ENCODE results near the gene STK38.

STK38 gene

DNA sequence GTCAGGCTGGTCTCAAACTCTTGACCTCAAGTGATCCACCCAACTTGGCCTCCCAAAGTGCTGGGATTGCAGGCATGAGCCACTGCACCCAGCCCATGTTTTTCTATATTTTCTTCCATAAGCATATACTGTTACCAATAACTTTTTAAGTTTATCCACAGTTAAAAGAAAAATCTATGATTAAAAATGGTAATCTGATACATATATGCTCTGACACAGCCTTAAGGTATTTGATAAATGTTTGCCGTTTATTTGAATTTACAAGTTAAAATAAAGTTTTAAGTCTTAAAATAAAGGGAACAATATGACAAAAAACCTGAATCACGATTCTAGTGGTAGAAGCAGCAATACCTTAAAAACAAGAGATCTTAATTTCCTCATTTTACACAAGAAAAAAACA lies 5.2 kb downstream of the STK38 start:
- Histone ChIP-seq H2BK5ac (ENCODE audit: low read length) (no peak overlapping the region), H3K79me2 (ENCODE audit: control insufficient read depth, insufficient read depth, low read length) (peaks cover 23% of the 10 kb centered on the region), H3K27ac (ENCODE audit: low read depth, low read length) (no peak overlapping the region), H3K4ac (ENCODE audit: low read depth, low read length) (no peak overlapping the region), H3K4me1 (ENCODE audit: control insufficient read depth, low read depth, low read length) (peaks cover 2% of the 10 kb centered on the region), H3K4me3 (ENCODE audit: low read length) (no peak overlapping the region), H2BK120ac (ENCODE audit: low read depth, low read length) (no peak overlapping the region), H2BK15ac (replicated peaks; ENCODE audit: low read depth) (no peak overlapping the region), H4K5ac (ENCODE audit: low read length) (no peak overlapping the region), H3K18ac (ENCODE audit: low read length) (no peak overlapping the region), H2AK5ac (ENCODE audit: low read length) (no peak overlapping the region), H3K36me3 (ENCODE audit: control insufficient read depth, insufficient read depth, low read length) (no peaks in the 10 kb centered on the region), H3K79me1 (ENCODE audit: low read length) (peaks cover 5% of the 10 kb centered on the region), H3K4me2 (ENCODE audit: low read length) (no peak overlapping the region), H3K56ac (ENCODE audit: low read length) (no peak overlapping the region), H3K27me3 (ENCODE audit: insufficient read depth, low read length, poor library complexity) (no peaks in the 10 kb centered on the region), H3K23ac (ENCODE audit: low read length) (no peak overlapping the region), H3K9ac (ENCODE audit: low read length) (no peak overlapping the region), H4K8ac (ENCODE audit: low read depth, low read length) (no peak overlapping the region)
- WGBS (ENCODE audit: extremely low coverage, insufficient coverage, low lambda C conversion rate) = no CpG with 5 or more reads among the region's 2 CpGs
- no peak for DNase-seq

DNA sequence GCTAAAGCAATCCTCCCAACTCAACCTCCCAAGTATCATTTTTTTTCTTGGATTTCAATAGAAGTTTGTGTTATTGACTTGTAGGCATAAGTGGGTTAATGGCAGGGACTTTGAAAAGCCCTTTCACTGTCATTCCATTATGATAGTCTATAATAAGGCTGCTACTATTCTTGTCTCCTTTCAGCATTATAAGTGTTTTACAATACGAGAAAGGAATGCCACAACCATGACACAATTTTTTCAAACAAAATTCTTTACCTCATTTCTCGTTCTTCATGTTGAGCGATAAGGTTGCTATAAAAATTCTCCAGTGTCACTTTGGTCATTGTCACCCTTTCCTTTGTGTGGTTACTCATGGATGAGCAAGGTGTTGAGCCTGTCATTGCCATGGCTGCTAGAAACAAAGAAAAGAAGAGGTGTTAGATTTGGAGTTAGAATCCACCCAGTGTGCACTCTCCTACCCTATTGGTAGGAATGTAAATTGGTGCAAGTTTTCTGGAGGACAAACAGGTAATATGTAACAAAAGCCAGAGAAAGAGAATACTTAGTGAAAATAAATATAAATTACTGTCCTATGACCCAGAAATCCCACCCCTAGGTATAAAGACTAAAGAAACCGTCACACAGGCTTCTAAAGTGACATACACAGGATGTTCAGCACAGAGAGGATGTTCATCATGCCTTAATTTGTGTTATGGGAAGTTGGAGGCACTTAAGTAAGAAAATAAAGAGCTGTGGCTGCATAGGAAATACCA lies 7.3 kb downstream of the STK38 start:
- Histone ChIP-seq H2BK15ac (replicated peaks; ENCODE audit: low read depth) (no peak overlapping the region), H3K18ac (ENCODE audit: low read length) (no peak overlapping the region), H3K27ac (ENCODE audit: low read depth, low read length) (no peak overlapping the region), H3K23ac (ENCODE audit: low read length) (no peak overlapping the region), H3K79me2 (ENCODE audit: control insufficient read depth, insufficient read depth, low read length) (peaks cover 12% of the 10 kb centered on the region), H3K36me3 (ENCODE audit: control insufficient read depth, insufficient read depth, low read length) (no peaks in the 10 kb centered on the region), H3K9ac (ENCODE audit: low read length) (no peak overlapping the region), H3K79me1 (ENCODE audit: low read length) (peaks cover 4% of the 10 kb centered on the region), H3K27me3 (ENCODE audit: insufficient read depth, low read length, poor library complexity) (no peaks in the 10 kb centered on the region), H2BK120ac (ENCODE audit: low read depth, low read length) (no peak overlapping the region), H3K4ac (ENCODE audit: low read depth, low read length) (no peak overlapping the region), H3K4me3 (ENCODE audit: low read length) (no peak overlapping the region), H2BK5ac (ENCODE audit: low read length) (no peak overlapping the region), H4K8ac (ENCODE audit: low read depth, low read length) (no peak overlapping the region), H2AK5ac (ENCODE audit: low read length) (no peak overlapping the region), H3K4me2 (ENCODE audit: low read length) (no peak overlapping the region), H3K4me1 (ENCODE audit: control insufficient read depth, low read depth, low read length) (no peaks in the 10 kb centered on the region), H3K56ac (ENCODE audit: low read length) (no peak overlapping the region), H4K5ac (ENCODE audit: low read length) (no peak overlapping the region)
- DNase-seq = peak; percentile 71
- WGBS (ENCODE audit: extremely low coverage, insufficient coverage, low lambda C conversion rate) = no CpG with 5 or more reads among the region's 4 CpGs

DNA sequence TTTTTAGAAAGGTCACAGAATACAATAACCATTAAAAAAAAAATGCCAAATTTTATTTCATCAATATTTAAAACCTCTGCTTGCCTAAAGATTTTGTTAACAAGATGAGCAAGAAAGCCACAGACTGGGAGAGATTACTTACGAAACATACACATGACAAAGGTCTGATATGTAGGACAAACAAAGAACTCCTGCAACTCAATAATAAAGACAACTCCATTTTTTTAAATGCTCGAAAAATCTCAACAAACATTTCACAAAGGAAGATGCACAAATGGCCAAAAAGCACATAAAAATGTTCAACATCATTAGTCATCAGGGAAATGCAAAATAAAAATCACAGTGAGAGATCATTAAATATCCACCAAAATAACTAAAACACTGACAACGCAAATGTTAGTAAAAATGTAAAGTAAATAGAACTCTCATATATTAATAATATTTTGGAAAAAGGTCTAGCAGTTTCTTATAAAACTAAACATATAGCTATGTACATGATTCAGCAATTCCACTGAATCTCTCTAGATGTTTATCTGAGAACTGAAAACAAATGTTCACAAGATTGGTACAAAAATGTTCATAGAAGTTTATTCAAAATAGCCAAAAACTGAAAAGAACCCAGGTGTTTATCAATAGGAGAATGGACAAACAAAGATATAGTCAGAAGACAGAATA lies 10.3 kb downstream of the STK38 start:
- Histone ChIP-seq H3K79me1 (ENCODE audit: low read length) (peaks cover 3% of the 10 kb centered on the region), H2BK5ac (ENCODE audit: low read length) (no peak overlapping the region), H3K4ac (ENCODE audit: low read depth, low read length) (no peak overlapping the region), H2BK15ac (replicated peaks; ENCODE audit: low read depth) (no peak overlapping the region), H4K5ac (ENCODE audit: low read length) (no peak overlapping the region), H3K4me1 (ENCODE audit: control insufficient read depth, low read depth, low read length) (no peaks in the 10 kb centered on the region), H2AK5ac (ENCODE audit: low read length) (no peak overlapping the region), H3K4me3 (ENCODE audit: low read length) (no peak overlapping the region), H3K23ac (ENCODE audit: low read length) (no peak overlapping the region), H3K4me2 (ENCODE audit: low read length) (no peak overlapping the region), H4K8ac (ENCODE audit: low read depth, low read length) (no peak overlapping the region), H3K27ac (ENCODE audit: low read depth, low read length) (no peak overlapping the region), H3K36me3 (ENCODE audit: control insufficient read depth, insufficient read depth, low read length) (no peaks in the 10 kb centered on the region), H3K56ac (ENCODE audit: low read length) (no peak overlapping the region), H2BK120ac (ENCODE audit: low read depth, low read length) (no peak overlapping the region), H3K27me3 (ENCODE audit: insufficient read depth, low read length, poor library complexity) (no peaks in the 10 kb centered on the region), H3K79me2 (ENCODE audit: control insufficient read depth, insufficient read depth, low read length) (peaks cover 5% of the 10 kb centered on the region), H3K18ac (ENCODE audit: low read length) (no peak overlapping the region), H3K9ac (ENCODE audit: low read length) (no peak overlapping the region)
- WGBS (ENCODE audit: extremely low coverage, insufficient coverage, low lambda C conversion rate) = no CpG with 5 or more reads among the region's 3 CpGs
- DNase-seq = no peak

DNA sequence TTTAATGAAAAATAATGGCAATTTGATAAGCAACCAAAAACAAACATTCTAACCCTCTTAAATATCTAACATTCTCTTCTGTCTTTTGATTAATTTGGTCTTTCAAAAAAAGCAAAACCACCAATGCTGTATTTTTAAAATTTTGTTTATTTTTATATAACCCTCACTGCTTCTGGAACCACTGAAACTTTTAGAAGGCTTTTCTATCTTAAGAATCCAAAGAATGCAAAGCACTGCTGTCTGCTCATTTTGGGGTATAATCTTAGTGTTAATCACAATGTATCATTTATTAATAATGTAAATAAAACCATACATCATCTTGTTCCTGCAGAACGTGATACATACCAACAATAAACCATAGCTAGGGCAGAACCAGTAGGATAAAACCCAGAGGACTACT lies 14.0 kb downstream of the STK38 start:
- no peaks in the 10 kb centered on the region for H3K27me3 ChIP-seq (ENCODE audit: insufficient read depth, low read length, poor library complexity)
- H3K9ac ChIP-seq (ENCODE audit: low read length) = no peak overlapping the region
- no peaks in the 10 kb centered on the region for H3K36me3 ChIP-seq (ENCODE audit: control insufficient read depth, insufficient read depth, low read length)
- no peak overlapping the region for H4K8ac ChIP-seq (ENCODE audit: low read depth, low read length)
- H3K79me1 ChIP-seq (ENCODE audit: low read length) = peaks cover 5% of the 10 kb centered on the region
- H2BK120ac ChIP-seq (ENCODE audit: low read depth, low read length) = no peak overlapping the region
- H3K23ac ChIP-seq (ENCODE audit: low read length) = no peak overlapping the region
- WGBS (ENCODE audit: extremely low coverage, insufficient coverage, low lambda C conversion rate) = no CpG with 5 or more reads among the region's 1 CpG
- no peak overlapping the region for H4K5ac ChIP-seq (ENCODE audit: low read length)
- H2BK15ac ChIP-seq (replicated peaks; ENCODE audit: low read depth) = no peak overlapping the region
- H3K4ac ChIP-seq (ENCODE audit: low read depth, low read length) = no peak overlapping the region
- H3K18ac ChIP-seq (ENCODE audit: low read length) = no peak overlapping the region
- H3K4me1 ChIP-seq (ENCODE audit: control insufficient read depth, low read depth, low read length) = no peaks in the 10 kb centered on the region
- no peak overlapping the region for H3K4me2 ChIP-seq (ENCODE audit: low read length)
- H2BK5ac ChIP-seq (ENCODE audit: low read length) = no peak overlapping the region
- no peak for DNase-seq
- H3K79me2 ChIP-seq (ENCODE audit: control insufficient read depth, insufficient read depth, low read length) = peaks cover 5% of the 10 kb centered on the region
- no peak overlapping the region for H2AK5ac ChIP-seq (ENCODE audit: low read length)
- H3K4me3 ChIP-seq (ENCODE audit: low read length) = no peak overlapping the region
- H3K56ac ChIP-seq (ENCODE audit: low read length) = no peak overlapping the region
- no peak overlapping the region for H3K27ac ChIP-seq (ENCODE audit: low read depth, low read length)

DNA sequence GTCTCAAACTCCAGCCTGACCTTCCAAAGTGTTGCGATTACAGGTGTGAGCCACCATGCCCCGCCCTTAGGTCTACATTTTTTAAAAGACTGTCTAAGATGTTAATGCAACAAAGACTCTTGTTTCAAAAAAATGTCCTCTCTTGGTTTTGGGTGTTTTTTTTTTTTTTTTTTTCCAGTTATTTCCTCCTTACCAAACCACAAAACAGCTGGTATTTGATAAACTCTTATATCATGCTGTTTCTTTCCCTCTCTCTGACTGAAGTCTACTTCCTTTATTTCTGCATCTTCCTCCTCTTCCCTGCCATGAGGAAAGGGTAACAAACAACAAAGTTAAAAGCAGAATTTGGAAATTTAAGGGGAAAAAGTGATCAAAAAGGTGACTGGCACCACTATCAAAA lies 21.2 kb downstream of the STK38 start:
- no CpG with 5 or more reads among the region's 2 CpGs for WGBS (ENCODE audit: extremely low coverage, insufficient coverage, low lambda C conversion rate)
- H3K79me2 ChIP-seq (ENCODE audit: control insufficient read depth, insufficient read depth, low read length) = no peaks in the 10 kb centered on the region
- no peak overlapping the region for H4K8ac ChIP-seq (ENCODE audit: low read depth, low read length)
- H3K9ac ChIP-seq (ENCODE audit: low read length) = no peak overlapping the region
- H3K27ac ChIP-seq (ENCODE audit: low read depth, low read length) = no peak overlapping the region
- H3K4me1 ChIP-seq (ENCODE audit: control insufficient read depth, low read depth, low read length) = no peaks in the 10 kb centered on the region
- DNase-seq = no peak
- no peaks in the 10 kb centered on the region for H3K36me3 ChIP-seq (ENCODE audit: control insufficient read depth, insufficient read depth, low read length)
- no peak overlapping the region for H3K4me2 ChIP-seq (ENCODE audit: low read length)
- no peak overlapping the region for H2BK5ac ChIP-seq (ENCODE audit: low read length)
- no peak overlapping the region for H3K4me3 ChIP-seq (ENCODE audit: low read length)
- H3K23ac ChIP-seq (ENCODE audit: low read length) = no peak overlapping the region
- no peak overlapping the region for H3K18ac ChIP-seq (ENCODE audit: low read length)
- H2BK120ac ChIP-seq (ENCODE audit: low read depth, low read length) = no peak overlapping the region
- no peak overlapping the region for H4K5ac ChIP-seq (ENCODE audit: low read length)
- H3K4ac ChIP-seq (ENCODE audit: low read depth, low read length) = no peak overlapping the region
- H3K79me1 ChIP-seq (ENCODE audit: low read length) = peaks cover 2% of the 10 kb centered on the region
- H2BK15ac ChIP-seq (replicated peaks; ENCODE audit: low read depth) = no peak overlapping the region
- H3K27me3 ChIP-seq (ENCODE audit: insufficient read depth, low read length, poor library complexity) = no peaks in the 10 kb centered on the region
- H2AK5ac ChIP-seq (ENCODE audit: low read length) = no peak overlapping the region
- no peak overlapping the region for H3K56ac ChIP-seq (ENCODE audit: low read length)

Measured in mesendoderm (in vitro differentiated cells).